Sigmoid colon (tissue), 4 donors: Measurements from ENCODE around the gene KAT7.

Experiments used
- CTCF ChIP-seq, 4 experiments: fragments of 450-650 bp in 3 of 4; fragments of 200-600 bp in 1 of 4; IDR thresholded peaks; one replicate each; pipeline ENCODE4 v1.5.1; 2016 to 2019; ENCODE audit warnings: antibody characterized with exemption in 4 of 4, mild to moderate bottlenecking in 3 of 4, moderate library complexity in 2 of 4
- POLR2A ChIP-seq, 2 donors: fragments of 450-650 bp; IDR thresholded peaks; one replicate each; pipeline ENCODE4 v1.6.1; 2016; ENCODE audit warnings: antibody characterized with exemption in 2 of 2, mild to moderate bottlenecking in 2 of 2, moderate library complexity in 2 of 2
- POLR2AphosphoS5 ChIP-seq, 4 donors: sonication (generic); formaldehyde crosslinking; IDR thresholded peaks; one replicate each; pipeline ENCODE4 v1.6.1; 2017; ENCODE audit warnings: antibody characterized with exemption in 4 of 4

- TF ChIP-seq CTCF (IDR thresholded peaks at IDR 0.05), result no peak
- TF ChIP-seq POLR2AphosphoS5 (IDR thresholded peaks at IDR 0.05), result no peak
- TF ChIP-seq POLR2A (IDR thresholded peaks at IDR 0.05), result no peak
These were observed 33.4 kb downstream of the KAT7 start for GRCh38 chr17:49821916-49822315.
